Tibial nerve (tissue), 4 donors: ENCODE results near the gene SLC45A3.

Source experiments
- EP300 ChIP-seq, 2 donors: sonication (generic); formaldehyde crosslinking; IDR thresholded peaks; one replicate each; pipeline ENCODE4 v1.6.1; 2017; ENCODE audit warnings: antibody characterized with exemption in 2 of 2, mild to moderate bottlenecking in 1 of 2
- POLR2A ChIP-seq, 2 donors: fragments of 450-650 bp; IDR thresholded peaks; one replicate each; pipeline ENCODE4 v1.6.1; 2017; ENCODE audit warnings: antibody characterized with exemption in 2 of 2, mild to moderate bottlenecking in 2 of 2, moderate library complexity in 2 of 2
- TF ChIP-seq, protein P1 (sequence below), 5 experiments: fragments of 200-600 bp in 3 of 5; fragments of 450-650 bp in 2 of 5; sonication (generic) in 3 of 5; IDR thresholded peaks; one replicate each; pipeline ENCODE4 v1.5.1; 2016 to 2019; ENCODE audit warnings: antibody characterized with exemption in 5 of 5, mild to moderate bottlenecking in 3 of 5, moderate library complexity in 2 of 5

DNA sequence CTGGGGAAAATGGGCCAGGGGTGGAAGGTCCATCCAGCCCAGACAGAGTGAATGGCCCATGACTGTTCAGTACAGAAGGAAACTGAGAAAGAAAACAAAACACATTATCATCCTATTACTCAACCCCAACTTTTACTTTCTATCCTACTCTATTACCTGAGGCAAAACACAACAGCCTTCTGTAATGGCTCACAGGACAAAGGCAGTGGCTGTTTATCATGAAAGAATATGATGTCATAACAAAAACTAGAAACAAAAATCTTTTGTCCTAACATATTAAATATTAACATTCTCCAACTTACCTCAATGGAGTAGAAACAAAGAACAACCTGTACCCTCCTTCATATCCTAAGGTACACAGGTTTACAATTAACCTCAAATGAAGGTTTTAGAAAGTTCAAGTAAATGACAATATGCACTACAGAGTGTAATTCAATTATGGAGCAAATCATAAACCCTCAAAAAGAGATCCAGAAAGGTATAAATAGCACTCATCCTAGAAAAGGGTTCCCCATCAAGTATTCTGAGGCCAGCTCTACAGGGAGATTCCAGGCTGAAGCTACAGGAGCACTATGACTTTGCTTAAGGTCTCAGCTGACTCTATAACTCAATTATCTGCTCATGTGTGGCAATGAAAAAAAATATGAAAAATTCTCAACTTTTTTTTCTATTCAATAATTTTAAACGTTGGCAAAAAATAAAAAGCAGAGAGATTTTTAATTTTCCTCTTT lies 63.6 kb downstream of the SLC45A3 start:
- TF ChIP-seq POLR2A (IDR thresholded peaks at IDR 0.05) (no peak), EP300 (IDR thresholded peaks at IDR 0.05) (no peak)
- TF ChIP-seq, protein P1, sequence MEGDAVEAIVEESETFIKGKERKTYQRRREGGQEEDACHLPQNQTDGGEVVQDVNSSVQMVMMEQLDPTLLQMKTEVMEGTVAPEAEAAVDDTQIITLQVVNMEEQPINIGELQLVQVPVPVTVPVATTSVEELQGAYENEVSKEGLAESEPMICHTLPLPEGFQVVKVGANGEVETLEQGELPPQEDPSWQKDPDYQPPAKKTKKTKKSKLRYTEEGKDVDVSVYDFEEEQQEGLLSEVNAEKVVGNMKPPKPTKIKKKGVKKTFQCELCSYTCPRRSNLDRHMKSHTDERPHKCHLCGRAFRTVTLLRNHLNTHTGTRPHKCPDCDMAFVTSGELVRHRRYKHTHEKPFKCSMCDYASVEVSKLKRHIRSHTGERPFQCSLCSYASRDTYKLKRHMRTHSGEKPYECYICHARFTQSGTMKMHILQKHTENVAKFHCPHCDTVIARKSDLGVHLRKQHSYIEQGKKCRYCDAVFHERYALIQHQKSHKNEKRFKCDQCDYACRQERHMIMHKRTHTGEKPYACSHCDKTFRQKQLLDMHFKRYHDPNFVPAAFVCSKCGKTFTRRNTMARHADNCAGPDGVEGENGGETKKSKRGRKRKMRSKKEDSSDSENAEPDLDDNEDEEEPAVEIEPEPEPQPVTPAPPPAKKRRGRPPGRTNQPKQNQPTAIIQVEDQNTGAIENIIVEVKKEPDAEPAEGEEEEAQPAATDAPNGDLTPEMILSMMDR (IDR thresholded peaks at IDR 0.05), result no peak
